Endothelial cell of umbilical vein (primary cell): ENCODE measurements around the gene GIMAP7. TPM values are rescaled to one million over a fixed set of nuclear protein-coding genes. Genes with fewer than 3 reads are reported as not detected.

Experiments
- BruUV-seq: library from RNA; stranded (reverse); fragments of 400-500 nt; replicated peaks from 2 replicates; lab custom pipeline; 2021; lab: Mats Ljungman, UMichigan
- CTCF ChIA-PET: fragments of 300-600, 350-600 bp; sonication (Branson Sonifier 250); formaldehyde crosslinking; loops from one replicate; lab custom pipeline; 2021; ENCODE audit warnings: antibody characterized with exemption, inconsistent platforms; lab: Charles Lee
- POLR2A ChIA-PET: fragments of 300-600, 350-600 bp; sonication (Branson Sonifier 250); formaldehyde crosslinking; loops from one replicate; lab custom pipeline; 2021; ENCODE audit warnings: antibody characterized with exemption, inconsistent platforms; lab: Charles Lee
- DNase-seq: peaks from one replicate; pipeline ENCODE4 v3.0.0-alpha.2; 2011; ENCODE audit warnings: low read depth, low spot score
- FAIRE-seq: peaks from 2 replicates; lab custom pipeline; 2011; peaks lifted over from hg19 to GRCh38; lab: Jason Lieb, UNC
- H2AFZ ChIP-seq: 2 replicates; pipeline ENCODE4 v1.6.0; 2012; ENCODE audit warnings: low read depth, low read length, control low read depth, inconsistent platforms
- H3K27ac ChIP-seq: 2 replicates; pipeline ENCODE4 v1.5.1; 2011; ENCODE audit warnings: low read depth, mild to moderate bottlenecking, control low read depth, low read length, moderate library complexity; ENCODE audit not compliant: insufficient read depth
- H3K27me3 ChIP-seq, 2 experiments: 2 replicates each; pipeline versions ENCODE4 v1.6.0 to v1.6.1; 2011; ENCODE audit warnings: low read length in 2 of 2, mixed read lengths in 1 of 2; ENCODE audit not compliant: control insufficient read depth in 2 of 2, insufficient read depth in 2 of 2
- H3K36me3 ChIP-seq, 2 experiments: 2 replicates in 1 of 2; 3 replicates in 1 of 2; pipeline ENCODE4 v1.5.1; 2011; ENCODE audit warnings: low read length in 2 of 2, mild to moderate bottlenecking in 1 of 2, moderate library complexity in 1 of 2; ENCODE audit not compliant: control insufficient read depth in 2 of 2, insufficient read depth in 2 of 2; ENCODE audit errors: extremely low read depth in 1 of 2
- H3K4me1 ChIP-seq: 3 replicates; pipeline ENCODE4 v1.5.1; 2011; ENCODE audit warnings: mild to moderate bottlenecking, low read length; ENCODE audit not compliant: control insufficient read depth, insufficient read depth; ENCODE audit errors: extremely low read depth
- H3K4me2 ChIP-seq: 2 replicates; pipeline ENCODE4 v1.6.1; 2011; ENCODE audit warnings: low read length, control low read depth, mixed read lengths; ENCODE audit not compliant: insufficient read depth
- H3K4me3 ChIP-seq, 3 experiments: fragments of 200-600 bp in 1 of 3; sonication (generic), shearing (Covaris generic) in 1 of 3; replicated peaks in 1 of 3; 2 replicates each; pipeline ENCODE4 v1.5.1; 2011 to 2016; ENCODE audit warnings: control low read depth in 3 of 3, low read length in 3 of 3, mild to moderate bottlenecking in 2 of 3, inconsistent platforms in 1 of 3, low read depth in 1 of 3, moderate library complexity in 1 of 3; ENCODE audit not compliant: insufficient read depth in 1 of 3
- H3K79me2 ChIP-seq: 2 replicates; pipeline ENCODE4 v1.6.0; 2012; ENCODE audit warnings: low read length, inconsistent platforms; ENCODE audit not compliant: control insufficient read depth, insufficient read depth
- H3K9ac ChIP-seq: replicated peaks from 2 replicates; pipeline ENCODE3; 2011; ENCODE audit warnings: low read length, control low read depth; ENCODE audit not compliant: insufficient read depth; ENCODE audit errors: extremely low read depth
- H3K9me1 ChIP-seq: replicated peaks from 3 replicates; pipeline ENCODE4 v1.6.0; 2011; ENCODE audit warnings: mild to moderate bottlenecking, low read length; ENCODE audit not compliant: control insufficient read depth, insufficient read depth; ENCODE audit errors: extremely low read depth
- H3K9me3 ChIP-seq: replicated peaks from 2 replicates; pipeline ENCODE4 v1.5.1; 2012; ENCODE audit warnings: low read length, inconsistent platforms; ENCODE audit not compliant: control insufficient read depth, insufficient read depth
- H4K20me1 ChIP-seq: replicated peaks from 2 replicates; pipeline ENCODE3; 2011; ENCODE audit warnings: mild to moderate bottlenecking, low read length; ENCODE audit not compliant: control insufficient read depth, insufficient read depth; ENCODE audit errors: extremely low read depth
- EZH2 ChIP-seq: IDR thresholded peaks from 2 replicates; pipeline ENCODE4 v1.6.1; 2012; ENCODE audit warnings: borderline replicate concordance, low read depth, mild to moderate bottlenecking, moderate library complexity, low read length, inconsistent platforms; ENCODE audit not compliant: severe bottlenecking
- FOS ChIP-seq: IDR thresholded peaks from 2 replicates; pipeline ENCODE4 v1.6.1; 2011; ENCODE audit warnings: mild to moderate bottlenecking, low read length, moderate library complexity, borderline replicate concordance; ENCODE audit not compliant: insufficient read depth
- GATA2 ChIP-seq: IDR thresholded peaks from 2 replicates; pipeline ENCODE4 v1.7.0; 2011; ENCODE audit warnings: low read depth, mild to moderate bottlenecking, moderate library complexity, mixed read lengths, low read length; ENCODE audit not compliant: insufficient read length, insufficient read depth
- JUN ChIP-seq: IDR thresholded peaks from 2 replicates; pipeline ENCODE4 v1.6.1; 2011; ENCODE audit warnings: borderline replicate concordance, low read depth; ENCODE audit not compliant: insufficient read length, insufficient read depth
- MAX ChIP-seq: IDR thresholded peaks from 2 replicates; pipeline ENCODE4 v1.6.1; 2011; ENCODE audit not compliant: insufficient read depth, insufficient read length
- MYC ChIP-seq: IDR thresholded peaks from one replicate; pipeline ENCODE4 v1.6.1; 2011; ENCODE audit warnings: mild to moderate bottlenecking, low read depth, low read length
- POLR2A ChIP-seq: IDR thresholded peaks from 2 replicates; pipeline ENCODE4 v1.6.1; 2012; ENCODE audit warnings: low read depth, mild to moderate bottlenecking, control low read depth, low read length
- POLR2AphosphoS5 ChIP-seq: IDR thresholded peaks from 2 replicates; pipeline ENCODE4 v1.6.1; 2012; ENCODE audit warnings: low read depth, mild to moderate bottlenecking, control low read depth, low read length, moderate library complexity; ENCODE audit not compliant: insufficient read depth
- dilution Hi-C: fragments of 300-500 bp; cut with MboI; formaldehyde crosslinking; loops from one replicate; pipeline ENCODE4 v1.15.0; 2019; ENCODE audit warnings: low sequenced_read_pairs; ENCODE audit not compliant: extremely low pct_ligation_motif_present
- intact Hi-C: fragments of 100-400 bp; cut with micrococcal nuclease; formaldehyde crosslinking; loops from one replicate; pipeline ENCODE4 v1.10.0; 2022
- polyA plus RNA-seq, 4 experiments: library from polyadenylated mRNA; depleted of rRNA in 3 of 4; stranded (reverse) in 3 of 4; unstranded in 1 of 4; fragments of >200 nt; gene quantifications; 2 replicates each; pipeline versions ENCODE4 v1.2.1 to v1.2.3, GENCODE V29; 2011 to 2012; ENCODE audit warnings: missing spikeins in 1 of 4
- total RNA-seq: library from RNA; stranded (reverse); gene quantifications from 2 replicates; pipeline ENCODE4 v1.2.3, GENCODE V29; 2021
- TF ChIP-seq, protein P1 (sequence below), 2 donors: IDR thresholded peaks; 1 replicate in 1 of 2; 2 replicates in 1 of 2; pipeline ENCODE4 v1.5.1; 2011; ENCODE audit warnings: low read length in 2 of 2, mild to moderate bottlenecking in 2 of 2, moderate library complexity in 2 of 2, control low read depth in 1 of 2, inconsistent platforms in 1 of 2, low read depth in 1 of 2; ENCODE audit not compliant: insufficient read depth in 1 of 2; ENCODE audit errors: extremely low read depth in 1 of 2

GIMAP7 gene
- total and polyA plus RNA-seq, 2 donors (not counting 3 experiments of a cell fraction or from before 2014, with no cell fraction given) = 42.4 to 43.4 TPM

- no peak overlapping the region for H3K9ac ChIP-seq
- no peak for TF ChIP-seq POLR2A
- no peak for TF ChIP-seq FOS
- TF ChIP-seq GATA2 = no peak
- no peak for TF ChIP-seq MYC
- TF ChIP-seq JUN = no peak
- TF ChIP-seq EZH2 = no peak
- no peak for TF ChIP-seq MAX
- no peak for TF ChIP-seq POLR2AphosphoS5
- TF ChIP-seq, protein P1, sequence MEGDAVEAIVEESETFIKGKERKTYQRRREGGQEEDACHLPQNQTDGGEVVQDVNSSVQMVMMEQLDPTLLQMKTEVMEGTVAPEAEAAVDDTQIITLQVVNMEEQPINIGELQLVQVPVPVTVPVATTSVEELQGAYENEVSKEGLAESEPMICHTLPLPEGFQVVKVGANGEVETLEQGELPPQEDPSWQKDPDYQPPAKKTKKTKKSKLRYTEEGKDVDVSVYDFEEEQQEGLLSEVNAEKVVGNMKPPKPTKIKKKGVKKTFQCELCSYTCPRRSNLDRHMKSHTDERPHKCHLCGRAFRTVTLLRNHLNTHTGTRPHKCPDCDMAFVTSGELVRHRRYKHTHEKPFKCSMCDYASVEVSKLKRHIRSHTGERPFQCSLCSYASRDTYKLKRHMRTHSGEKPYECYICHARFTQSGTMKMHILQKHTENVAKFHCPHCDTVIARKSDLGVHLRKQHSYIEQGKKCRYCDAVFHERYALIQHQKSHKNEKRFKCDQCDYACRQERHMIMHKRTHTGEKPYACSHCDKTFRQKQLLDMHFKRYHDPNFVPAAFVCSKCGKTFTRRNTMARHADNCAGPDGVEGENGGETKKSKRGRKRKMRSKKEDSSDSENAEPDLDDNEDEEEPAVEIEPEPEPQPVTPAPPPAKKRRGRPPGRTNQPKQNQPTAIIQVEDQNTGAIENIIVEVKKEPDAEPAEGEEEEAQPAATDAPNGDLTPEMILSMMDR (IDR thresholded peaks at IDR 0.05; ENCODE audit: extremely low read depth in 1 of 2, insufficient read depth in 1 of 2, low read depth in 1 of 2, low read length in 2 of 2) = no peak
- H3K4me3 ChIP-seq = no peak overlapping the region
- peaks cover 7% of the 10 kb centered on the region for H3K4me1 ChIP-seq
- no peaks in the 10 kb centered on the region for H3K9me1 ChIP-seq
- intact Hi-C loops (no loop called here), dilution Hi-C loops (no loop called here)
- no peaks in the 10 kb centered on the region for H4K20me1 ChIP-seq
- FAIRE-seq = no peak
- no peaks in the 10 kb centered on the region for H3K9me3 ChIP-seq
- BruUV-seq = no TSS peak
- no peak for DNase-seq
- CTCF ChIA-PET = no interaction called here
- POLR2A ChIA-PET = no interaction called here
- H3K27me3 ChIP-seq = no peaks in the 10 kb centered on the region
- no peaks in the 10 kb centered on the region for H3K36me3 ChIP-seq
- H3K27ac ChIP-seq = no peak overlapping the region
- H2AFZ ChIP-seq = no peak overlapping the region
- H3K79me2 ChIP-seq = peaks cover 18% of the 10 kb centered on the region
- no peak overlapping the region for H3K4me2 ChIP-seq
These were observed 3.6 kb upstream of the GIMAP7 start for GRCh38 chr7:150511048-150511447.
